Medulla oblongata (tissue), 1 donor: ENCODE results near the gene PKP3.
"Not testable (repeated sequence)": the region's sequence is repeated elsewhere in the genome, so short reads cannot be mapped to it uniquely, and the experiment has no call there.

Experiments used
- DNase-seq: peaks from one replicate; pipeline ENCODE4 v3.0.0-alpha.2; 2015; ENCODE audit errors: extremely low spot score

Gene PKP3

DNA sequence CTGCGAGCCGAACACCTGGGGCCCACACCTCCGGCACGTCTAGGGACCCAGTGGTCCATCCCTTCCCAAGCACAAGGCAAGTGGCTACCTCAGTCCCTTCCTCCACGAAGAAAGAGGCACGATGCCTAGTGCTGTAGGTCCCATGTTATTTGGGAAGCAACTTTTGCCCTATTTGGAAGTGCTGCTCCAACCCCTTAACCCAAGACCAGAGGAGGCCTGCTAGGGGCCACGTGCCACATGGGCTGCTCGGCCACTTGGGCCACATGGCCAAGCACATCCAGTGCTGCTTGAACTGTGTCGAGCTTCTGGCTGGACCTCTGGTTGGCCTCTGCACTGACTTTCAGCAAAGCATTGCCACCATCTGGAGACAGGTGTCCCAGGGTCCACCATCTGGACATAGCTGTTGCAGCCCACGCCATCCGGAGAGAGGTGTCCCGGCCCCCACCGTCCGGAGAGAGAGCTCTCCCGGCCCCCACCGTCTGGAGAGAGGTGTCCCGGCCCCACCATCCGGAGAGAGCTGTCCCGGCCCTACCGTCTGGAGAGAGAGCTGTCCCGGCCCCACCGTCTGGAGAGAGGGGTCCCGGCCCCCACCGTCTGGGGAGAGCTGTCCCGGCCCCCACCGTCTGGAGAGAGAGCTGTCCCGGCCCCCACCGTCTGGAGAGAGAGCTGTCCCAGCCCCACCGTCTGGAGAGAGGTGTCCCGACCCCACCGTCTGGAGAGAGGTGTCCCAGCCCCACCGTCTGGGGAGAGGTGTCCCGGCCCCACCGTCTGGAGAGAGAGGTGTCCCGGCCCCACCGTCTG lies 31.2 kb upstream of the PKP3 start:
- DNase-seq = no peak

DNA sequence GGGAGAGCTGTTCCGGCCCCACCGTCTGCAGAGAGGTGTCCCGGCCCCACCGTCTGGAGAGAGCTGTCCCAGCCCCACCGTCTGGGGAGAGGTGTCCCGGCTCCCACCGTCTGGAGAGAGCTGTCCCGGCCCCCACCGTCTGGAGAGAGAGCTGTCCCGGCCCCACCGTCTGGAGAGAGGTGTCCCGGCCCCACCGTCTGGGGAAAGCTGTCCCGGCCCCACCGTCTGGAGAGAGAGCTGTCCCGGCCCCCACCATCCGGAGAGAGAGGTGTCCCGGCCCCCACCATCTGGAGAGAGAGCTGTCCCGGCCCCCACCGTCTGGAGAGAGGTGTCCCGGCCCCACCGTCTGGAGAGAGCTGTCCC lies 30.6 kb upstream of the PKP3 start:
- not testable (repeated sequence) for DNase-seq

DNA sequence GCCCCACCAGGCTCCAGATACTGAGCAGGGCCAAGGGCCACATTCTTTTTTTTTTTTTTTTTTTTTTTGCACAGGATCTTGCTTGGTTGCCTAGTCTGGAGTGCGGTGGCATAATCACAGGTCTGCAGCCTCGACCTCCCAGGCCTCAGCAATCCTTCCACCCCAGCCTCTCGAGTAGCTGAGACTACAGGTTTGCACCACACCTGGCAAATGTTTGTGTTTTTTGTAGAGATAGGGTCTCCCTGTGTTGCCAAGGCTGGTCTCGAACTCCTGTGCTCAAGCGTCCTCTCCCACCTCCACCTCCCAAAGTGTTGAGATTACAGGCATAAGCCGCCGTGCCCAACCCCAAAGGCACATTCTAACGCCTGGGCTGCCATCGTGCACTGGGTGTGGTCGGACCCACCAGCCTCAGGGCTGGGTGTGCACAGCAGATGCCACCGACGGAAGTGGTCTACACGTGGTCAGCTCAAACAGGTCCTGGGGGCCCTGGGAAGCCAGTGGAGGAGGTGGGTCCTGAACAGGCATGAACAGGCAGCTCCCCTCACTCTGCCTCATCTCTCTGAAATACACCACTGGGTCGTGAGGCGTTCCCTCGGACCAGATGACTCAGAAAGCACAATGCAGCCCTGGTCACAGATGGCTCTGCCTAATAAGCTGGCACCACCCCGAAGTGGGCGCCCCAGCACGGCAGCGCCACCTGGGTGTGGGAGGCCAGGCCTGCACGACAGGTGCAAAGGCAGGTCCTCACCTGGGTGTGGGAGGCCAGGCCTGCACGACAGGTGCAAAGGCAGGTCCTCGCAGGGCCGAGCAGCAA lies 29.9 kb upstream of the PKP3 start:
- no peak for DNase-seq

DNA sequence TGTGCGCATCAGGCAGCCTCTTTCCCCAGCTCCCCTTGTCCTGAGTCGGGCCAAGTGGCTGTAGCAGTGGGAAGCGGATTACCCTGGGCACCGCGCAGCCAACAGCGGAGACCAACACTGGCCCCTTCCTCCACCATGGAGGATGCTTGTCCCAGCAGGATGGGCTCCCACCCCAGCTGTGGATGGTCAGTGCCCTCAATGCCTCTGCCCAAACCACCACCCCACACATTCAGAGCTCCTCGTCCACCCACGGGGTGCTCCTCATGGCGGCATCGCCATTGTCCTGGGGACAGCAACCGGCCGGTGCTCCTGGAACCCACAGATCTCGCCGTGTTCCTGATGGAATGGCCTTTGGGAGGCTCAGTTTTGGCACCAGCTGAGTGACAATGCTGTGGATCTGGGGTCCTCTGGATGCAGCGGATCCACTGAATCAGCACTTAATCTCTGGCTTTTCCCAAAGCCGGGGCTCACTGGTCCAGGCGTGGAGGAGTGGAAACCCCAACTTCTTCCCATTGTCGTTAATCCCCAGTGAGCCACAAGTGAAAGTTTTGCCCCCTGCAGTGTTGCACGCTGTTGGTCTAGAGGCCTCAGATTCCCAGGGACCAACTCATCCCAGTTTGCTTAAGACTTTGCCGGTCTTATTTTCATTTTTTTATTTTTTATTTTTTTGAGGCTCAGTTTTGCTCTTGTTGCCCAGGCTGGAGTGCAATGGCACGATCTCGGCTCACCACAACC lies 28.9 kb upstream of the PKP3 start:
- DNase-seq = no peak

- DNase-seq = no peak
Measured at GRCh38 chr11:365831-366230, 28.2 kb upstream of the PKP3 start.

DNA sequence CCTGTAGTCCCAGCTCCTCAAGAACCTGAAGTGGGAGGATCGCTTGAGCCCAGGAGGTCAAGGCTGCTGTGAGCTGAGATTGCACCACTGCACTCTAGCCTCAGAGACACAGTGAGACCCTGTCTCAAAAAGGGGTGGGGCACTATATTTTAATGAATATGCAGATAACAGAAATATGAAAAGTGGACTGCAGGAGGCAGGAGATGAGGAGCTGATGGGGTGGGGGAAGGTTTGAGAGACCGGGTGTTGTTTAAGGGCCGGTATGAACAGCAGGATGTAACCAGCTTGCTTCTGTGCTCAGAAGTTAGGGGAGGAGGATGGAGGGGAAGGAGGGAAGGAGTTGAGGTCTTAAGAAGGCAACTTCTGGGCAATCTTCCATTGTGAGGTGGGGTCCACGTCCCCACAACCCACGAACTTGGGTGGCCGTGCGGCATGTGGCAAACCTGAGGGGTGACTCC lies 26.0 kb upstream of the PKP3 start:
- DNase-seq = no peak

DNA sequence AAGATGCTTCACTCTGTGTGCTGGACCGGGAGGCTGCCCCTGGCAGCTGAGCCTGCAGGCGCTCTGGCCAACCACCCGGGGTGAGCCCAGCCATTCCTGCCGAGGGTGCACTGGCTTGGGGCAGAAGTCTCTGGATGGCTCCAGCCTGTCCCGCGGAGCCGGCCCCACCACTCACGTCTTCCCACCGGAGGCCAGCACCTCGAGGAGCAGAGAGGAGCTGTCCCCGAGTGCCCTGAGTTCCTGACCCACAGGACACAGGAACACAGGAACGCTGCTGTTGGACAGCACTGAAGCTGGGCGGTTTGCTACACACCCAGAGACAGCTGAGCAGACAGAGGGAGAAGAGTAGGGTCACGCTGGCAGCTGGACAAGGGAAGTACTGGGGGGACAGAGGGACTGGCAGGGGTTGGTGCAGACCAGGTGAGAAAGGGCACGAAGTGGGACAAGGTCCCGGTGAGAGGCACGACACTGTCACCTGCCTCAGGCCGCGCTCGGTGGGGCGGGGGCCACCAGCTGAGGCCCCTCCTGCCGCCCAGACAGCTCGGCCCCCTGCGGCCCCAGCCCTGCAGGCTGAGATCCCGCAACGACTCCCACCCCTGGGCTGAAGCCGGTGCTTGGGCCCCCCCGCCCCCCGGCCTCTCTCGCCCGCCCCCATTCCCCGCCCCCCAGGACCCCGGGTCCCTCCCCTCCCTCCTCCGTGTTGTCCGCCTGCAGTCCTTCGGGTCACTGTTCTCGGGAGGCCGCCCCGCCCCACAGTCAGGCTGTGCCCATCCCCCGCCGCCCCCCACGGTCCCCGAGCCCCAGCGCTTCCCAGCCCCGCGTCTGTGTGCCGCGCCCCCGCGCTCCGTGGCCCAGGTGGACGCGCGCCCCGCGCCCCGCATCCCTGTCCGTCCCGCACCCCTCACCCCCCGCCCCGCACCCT lies 25.3 kb upstream of the PKP3 start:
- DNase-seq = no peak

- peak; percentile 69 for DNase-seq
Measured at GRCh38 chr11:369336-370018, 24.5 kb upstream of the PKP3 start, which contains the start of gene B4GALNT4. TSS of gene B4GALNT4 (plus strand) at chr11:369499. CDS start at chr11:369804, 305 bp downstream.

DNA sequence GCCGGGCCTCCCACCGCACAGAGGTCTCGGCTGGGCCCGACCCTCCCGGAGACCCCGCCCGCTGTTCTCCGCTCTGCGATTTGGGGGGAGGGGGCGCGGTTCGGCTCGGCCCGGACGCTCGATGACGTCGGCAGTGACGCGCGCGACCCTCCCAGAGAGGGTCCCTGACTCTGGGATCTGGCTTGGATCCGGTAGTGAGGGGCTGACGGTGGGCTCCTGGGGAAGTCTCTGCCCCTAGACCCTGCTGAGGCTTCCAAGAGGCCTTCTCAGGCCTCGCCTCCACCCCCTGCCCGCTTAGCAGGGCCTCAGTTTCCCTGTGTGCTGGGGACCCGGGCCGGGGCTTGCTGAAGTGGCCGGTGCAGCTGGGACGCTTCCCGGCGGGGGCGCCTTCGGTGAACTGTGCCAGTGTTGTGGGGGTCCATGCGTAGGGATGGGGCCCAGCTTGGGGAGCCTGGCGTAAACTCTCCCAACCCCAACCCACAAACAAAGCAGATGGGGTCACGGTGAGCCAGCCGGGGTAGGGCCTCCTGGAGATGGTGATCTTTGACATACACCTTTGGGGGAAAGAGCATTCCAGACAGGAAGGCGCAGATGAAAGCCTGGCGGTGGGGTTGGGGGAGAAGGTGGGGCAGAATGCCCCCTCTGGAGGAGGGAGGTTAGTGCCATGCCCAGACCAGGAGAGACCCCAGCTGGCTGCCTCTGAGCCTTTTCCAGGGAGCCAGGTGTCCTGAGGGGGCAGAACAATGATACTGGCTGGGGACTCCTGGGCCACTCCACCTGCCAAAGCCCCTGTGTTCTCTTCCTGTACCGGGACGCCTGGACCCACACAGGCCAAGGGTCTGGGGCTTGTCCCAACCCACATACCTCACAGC lies 23.7 kb upstream of the PKP3 start:
- DNase-seq = no peak

GRCh38 chr11:371051-371450 lies 23.0 kb upstream of the PKP3 start:
- no peak for DNase-seq

GRCh38 chr11:371716-372590 lies 22.1 kb upstream of the PKP3 start:
- no peak for DNase-seq

DNA sequence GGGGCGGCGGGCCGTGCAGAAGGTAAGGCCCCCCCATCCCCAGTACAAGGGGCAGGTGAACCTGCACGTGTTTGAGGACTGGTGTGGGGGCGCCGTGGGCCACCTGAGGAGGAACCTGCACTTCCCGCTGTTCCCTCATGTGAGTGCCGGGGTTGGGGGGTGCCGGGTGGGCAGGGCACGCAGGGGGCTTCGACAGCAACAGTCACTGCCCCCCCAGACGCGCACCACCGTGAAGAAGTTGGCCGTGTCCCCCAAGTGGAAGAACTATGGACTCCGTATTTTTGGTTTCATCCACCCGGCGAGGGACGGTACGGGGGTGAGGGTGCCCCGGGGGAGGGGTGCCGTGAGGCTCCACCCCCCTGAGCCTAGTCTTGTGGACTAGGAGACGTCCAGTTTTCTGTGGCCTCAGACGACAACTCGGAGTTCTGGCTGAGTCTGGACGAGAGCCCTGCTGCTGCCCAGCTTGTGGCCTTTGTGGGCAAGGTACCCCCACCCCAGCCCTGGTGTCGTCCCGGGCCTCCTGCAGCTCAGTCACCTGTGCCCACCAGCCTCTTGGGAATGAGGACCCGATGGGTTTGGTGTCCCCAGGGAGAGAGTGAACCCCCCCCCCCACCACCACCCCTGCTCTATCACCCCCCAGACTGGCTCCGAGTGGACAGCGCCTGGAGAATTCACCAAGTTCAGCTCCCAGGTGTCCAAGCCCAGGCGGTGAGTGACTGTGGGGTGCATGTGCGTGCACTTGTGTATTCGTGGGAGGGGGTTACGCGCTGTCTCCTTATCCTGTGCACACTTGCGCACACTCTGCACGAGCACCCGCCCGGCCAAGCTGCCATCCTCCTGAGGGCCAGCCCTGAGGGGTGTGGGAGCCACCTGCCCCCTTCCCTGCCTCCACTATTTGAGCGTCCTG lies 20.9 kb upstream of the PKP3 start:
- no peak for DNase-seq

DNA sequence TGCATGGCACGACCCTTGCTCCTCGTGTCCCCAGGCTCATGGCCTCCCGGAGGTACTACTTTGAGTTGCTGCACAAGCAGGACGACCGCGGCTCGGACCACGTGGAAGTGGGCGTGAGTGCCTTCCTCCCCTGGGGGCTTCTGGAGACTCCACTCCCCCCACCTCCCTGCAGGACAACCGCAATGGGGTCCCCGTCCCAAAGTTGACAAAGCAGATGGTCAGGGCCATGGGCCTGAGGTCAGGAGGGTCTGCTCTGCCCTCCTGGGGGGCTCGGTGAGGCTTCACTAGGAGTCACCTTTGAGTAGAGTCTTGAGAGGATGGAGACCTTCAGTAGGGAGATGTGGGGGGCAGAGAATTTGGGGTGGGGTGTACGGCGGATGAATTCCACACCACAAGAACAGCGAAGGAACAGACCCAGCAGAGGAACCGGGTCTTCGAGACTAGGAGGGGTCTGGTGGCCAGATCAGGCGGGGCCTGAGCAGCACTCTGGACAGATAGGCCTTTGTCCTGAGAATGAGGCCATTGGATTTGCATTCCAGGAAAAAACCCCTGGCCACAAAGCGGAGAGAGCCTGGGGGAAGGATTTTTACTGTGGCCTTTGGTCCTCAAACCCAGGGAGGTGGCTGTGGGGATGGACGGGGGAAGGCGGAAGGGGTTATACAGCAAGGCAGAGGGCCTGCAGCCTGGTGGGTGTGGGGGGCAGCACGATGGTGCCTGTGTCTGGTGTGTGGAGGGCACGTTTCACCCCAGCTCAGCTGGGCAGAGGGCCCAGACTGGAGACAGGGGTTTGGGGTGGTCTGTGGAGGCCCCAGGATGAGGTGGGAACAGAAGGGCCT lies 20.1 kb upstream of the PKP3 start:
- peak; percentile 88 for DNase-seq

DNA sequence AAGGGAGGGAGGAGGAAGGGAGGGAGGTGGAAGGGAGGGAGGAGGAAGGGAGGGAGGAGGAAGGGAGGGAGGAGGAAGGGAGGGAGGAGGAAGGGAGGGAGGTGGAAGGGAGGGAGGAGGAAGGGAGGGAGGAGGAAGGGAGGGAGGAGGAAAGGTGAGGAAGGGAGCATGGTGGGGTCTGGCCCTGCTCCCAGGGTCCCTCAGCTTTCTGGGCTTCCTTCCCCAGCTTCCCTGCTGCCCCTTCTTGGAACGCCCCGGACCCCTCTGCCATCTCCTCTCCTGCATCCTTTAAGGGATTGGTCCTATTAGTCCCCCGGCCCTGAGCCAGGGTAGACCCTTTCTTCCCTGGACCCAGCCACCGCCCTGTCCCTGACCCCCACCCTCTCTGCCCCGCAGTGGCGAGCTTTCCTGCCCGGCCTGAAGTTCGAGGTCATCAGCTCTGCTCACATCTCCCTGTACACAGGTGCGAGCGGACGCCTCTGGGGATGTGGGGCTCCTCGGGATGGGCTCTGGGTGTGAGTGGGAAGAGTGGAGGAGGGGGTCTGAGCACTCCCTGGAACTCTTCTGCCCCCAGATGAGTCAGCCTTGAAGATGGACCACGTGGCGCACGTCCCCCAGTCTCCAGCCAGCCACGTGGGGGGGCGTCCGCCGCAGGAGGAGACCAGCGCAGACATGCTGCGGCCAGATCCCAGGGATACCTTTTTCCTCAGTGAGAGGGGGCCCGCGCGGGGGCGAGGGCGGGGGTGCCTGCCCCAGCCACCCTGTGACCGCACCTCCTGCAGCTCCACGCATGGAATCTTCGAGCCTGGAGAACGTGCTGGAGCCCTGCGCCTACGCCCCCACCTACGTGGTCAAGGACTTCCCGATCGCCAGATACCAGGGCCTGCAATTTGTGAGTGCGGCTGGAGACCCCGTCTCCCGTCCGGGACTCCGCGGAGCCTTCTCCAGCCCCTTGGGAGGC lies 18.7 kb upstream of the PKP3 start:
- DNase-seq = no peak

DNA sequence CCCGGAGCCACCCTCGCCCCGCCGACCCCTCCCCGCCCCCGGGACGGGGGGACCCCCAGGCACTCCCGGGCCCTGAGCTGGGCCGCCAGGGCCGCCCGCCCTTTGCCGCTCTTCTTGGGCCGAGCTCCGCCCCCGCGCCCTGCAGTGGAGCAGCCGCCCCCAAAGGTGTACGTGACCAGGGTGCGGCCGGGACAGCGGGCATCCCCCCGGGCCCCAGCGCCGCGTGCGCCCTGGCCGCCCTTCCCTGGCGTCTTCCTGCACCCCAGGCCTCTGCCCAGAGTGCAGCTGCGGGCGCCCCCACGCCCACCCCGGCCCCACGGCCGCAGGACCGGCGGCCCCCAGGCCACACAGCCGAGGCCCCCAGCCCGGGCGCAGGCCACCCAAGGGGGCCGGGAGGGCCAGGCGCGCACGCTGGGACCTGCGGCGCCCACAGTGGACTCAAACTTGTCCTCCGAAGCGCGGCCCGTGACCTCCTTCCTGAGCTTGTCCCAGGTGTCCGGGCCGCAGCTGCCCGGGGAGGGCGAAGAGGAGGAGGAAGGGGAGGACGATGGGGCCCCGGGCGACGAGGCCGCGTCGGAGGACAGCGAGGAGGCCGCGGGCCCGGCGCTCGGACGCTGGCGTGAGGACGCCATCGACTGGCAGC lies 17.4 kb upstream of the PKP3 start:
- DNase-seq = no peak
